Measurements from ENCODE around the gene NEUROG2.

GRCh38 chr4:112513971-112514646 lies 1.9 kb downstream of the NEUROG2 start:
- TF ChIP-seq, protein P1, sequence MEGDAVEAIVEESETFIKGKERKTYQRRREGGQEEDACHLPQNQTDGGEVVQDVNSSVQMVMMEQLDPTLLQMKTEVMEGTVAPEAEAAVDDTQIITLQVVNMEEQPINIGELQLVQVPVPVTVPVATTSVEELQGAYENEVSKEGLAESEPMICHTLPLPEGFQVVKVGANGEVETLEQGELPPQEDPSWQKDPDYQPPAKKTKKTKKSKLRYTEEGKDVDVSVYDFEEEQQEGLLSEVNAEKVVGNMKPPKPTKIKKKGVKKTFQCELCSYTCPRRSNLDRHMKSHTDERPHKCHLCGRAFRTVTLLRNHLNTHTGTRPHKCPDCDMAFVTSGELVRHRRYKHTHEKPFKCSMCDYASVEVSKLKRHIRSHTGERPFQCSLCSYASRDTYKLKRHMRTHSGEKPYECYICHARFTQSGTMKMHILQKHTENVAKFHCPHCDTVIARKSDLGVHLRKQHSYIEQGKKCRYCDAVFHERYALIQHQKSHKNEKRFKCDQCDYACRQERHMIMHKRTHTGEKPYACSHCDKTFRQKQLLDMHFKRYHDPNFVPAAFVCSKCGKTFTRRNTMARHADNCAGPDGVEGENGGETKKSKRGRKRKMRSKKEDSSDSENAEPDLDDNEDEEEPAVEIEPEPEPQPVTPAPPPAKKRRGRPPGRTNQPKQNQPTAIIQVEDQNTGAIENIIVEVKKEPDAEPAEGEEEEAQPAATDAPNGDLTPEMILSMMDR (IDR thresholded peaks at IDR 0.05; ENCODE audit: borderline replicate concordance, extremely low read depth, low read length, poor library complexity, severe bottlenecking) = no peak
- no peak for TF ChIP-seq EZH2 (IDR thresholded peaks at IDR 0.05; ENCODE audit: borderline replicate concordance, low read depth, low read length, severe bottlenecking)

All from DND-41 (cell line).